RWPE2 (cell line): ENCODE results near the gene SH3PXD2A.
A peak's percentile ranks its signal among the peaks of the same experiment; 100 is the strongest.

Experiments
- ATAC-seq: fragments of 200-7000 bp; cut with Tn5 transposase; 3 replicates; pipeline ENCODE4 v1.9.1; 2021; ENCODE audit warnings: low read depth
- DNase-seq: peaks from one replicate; pipeline ENCODE4 v3.0.0-alpha.2; 2020; ENCODE audit warnings: low spot score
- H3K27ac ChIP-seq: fragments of 450-650 bp; 2 replicates; pipeline ENCODE4 v1.5.1; 2017; ENCODE audit warnings: mild to moderate bottlenecking; ENCODE audit not compliant: poor library complexity, severe bottlenecking
- H3K27me3 ChIP-seq: fragments of 250-450 bp; sonication (Bioruptor Pico); 2 replicates; pipeline ENCODE4 v1.5.1; 2021; ENCODE audit warnings: mild to moderate bottlenecking, moderate library complexity; ENCODE audit not compliant: insufficient read depth, poor library complexity, severe bottlenecking
- H3K36me3 ChIP-seq: fragments of 250-450 bp; sonication (Bioruptor Pico); 2 replicates; pipeline ENCODE4 v1.5.1; 2020; ENCODE audit warnings: low read depth, mild to moderate bottlenecking, moderate library complexity
- H3K4me1 ChIP-seq: fragments of 250-450 bp; sonication (Bioruptor Pico); 2 replicates; pipeline ENCODE4 v1.5.1; 2021; ENCODE audit warnings: mild to moderate bottlenecking, moderate library complexity; ENCODE audit not compliant: insufficient read depth, poor library complexity, severe bottlenecking
- H3K4me3 ChIP-seq: fragments of 250-450 bp; sonication (Bioruptor Pico); 2 replicates; pipeline ENCODE4 v1.5.1; 2021; ENCODE audit warnings: mild to moderate bottlenecking, moderate library complexity; ENCODE audit not compliant: severe bottlenecking
- H3K9me3 ChIP-seq: fragments of 250-450 bp; sonication (Bioruptor Pico); 2 replicates; pipeline ENCODE4 v1.5.1; 2021; ENCODE audit warnings: mild to moderate bottlenecking, moderate library complexity; ENCODE audit not compliant: severe bottlenecking
- CTCF ChIP-seq: fragments of 450-650 bp; IDR thresholded peaks from one replicate; pipeline ENCODE4 v1.5.1; 2017; ENCODE audit warnings: mild to moderate bottlenecking, moderate library complexity; ENCODE audit not compliant: poor library complexity, severe bottlenecking

SH3PXD2A gene

GRCh38 chr10:103676851-103677417 lies 178.4 kb downstream of the SH3PXD2A start:
- TF ChIP-seq CTCF, result no peak
- H3K4me3 ChIP-seq, result no peak overlapping the region
- H3K36me3 ChIP-seq, result peaks cover 27% of the 10 kb centered on the region
- ATAC-seq, result peak; percentile 43; the same call in 2 of the 3 replicates
- DNase-seq, result no peak
- peaks cover 27% of the 10 kb centered on the region for H3K4me1 ChIP-seq
- H3K27ac ChIP-seq, result peak overlapping the region; percentile 90
- peaks cover 1% of the 10 kb centered on the region for H3K9me3 ChIP-seq
- H3K27me3 ChIP-seq, result no peaks in the 10 kb centered on the region

- Histone ChIP-seq H3K4me3 (no peak overlapping the region), H3K4me1 (peaks cover 27% of the 10 kb centered on the region), H3K9me3 (peaks cover 1% of the 10 kb centered on the region), H3K27ac (peak overlapping the region; percentile 90), H3K36me3 (peaks cover 27% of the 10 kb centered on the region), H3K27me3 (no peaks in the 10 kb centered on the region)
- TF ChIP-seq CTCF, result no peak
- peak; percentile 83 for DNase-seq
- peak; percentile 84 for ATAC-seq
These were observed 179.2 kb downstream of the SH3PXD2A start for GRCh38 chr10:103676058-103676785.

GRCh38 chr10:103673606-103674005 lies 181.8 kb downstream of the SH3PXD2A start:
- ATAC-seq, result no peak
- Histone ChIP-seq H3K27ac (peak overlapping the region; percentile 90), H3K4me1 (peaks cover 27% of the 10 kb centered on the region), H3K4me3 (no peak overlapping the region), H3K9me3 (no peaks in the 10 kb centered on the region), H3K27me3 (no peaks in the 10 kb centered on the region), H3K36me3 (peaks cover 45% of the 10 kb centered on the region)
- no peak for TF ChIP-seq CTCF
- DNase-seq, result no peak

- DNase-seq, result no peak
- no peak for ATAC-seq
These were observed 183.0 kb downstream of the SH3PXD2A start for GRCh38 chr10:103672345-103672744.

More at GRCh38 chr10:103672345-103672744, 183.0 kb downstream of the SH3PXD2A start:
- Histone ChIP-seq H3K36me3 (peaks cover 51% of the 10 kb centered on the region), H3K4me3 (no peak overlapping the region), H3K9me3 (no peaks in the 10 kb centered on the region), H3K27me3 (no peaks in the 10 kb centered on the region), H3K27ac (no peak overlapping the region), H3K4me1 (peaks cover 21% of the 10 kb centered on the region)
- TF ChIP-seq CTCF, result no peak
